Measurements from ENCODE around the gene ELK4.

Gene ELK4

GRCh38 chr1:205572421-205572820, 59.4 kb downstream of the ELK4 start:
- TF ChIP-seq EGR1 (IDR thresholded peaks at IDR 0.05) (no peak), CEBPB (IDR thresholded peaks at IDR 0.05) (no peak), TCF12 (IDR thresholded peaks at IDR 0.05; ENCODE audit: low read depth) (no peak), NFIC (IDR thresholded peaks at IDR 0.05) (no peak), MAX (IDR thresholded peaks at IDR 0.05) (no peak)

- no peak for TF ChIP-seq ZBTB7A (IDR thresholded peaks at IDR 0.05; ENCODE audit: low read depth)
- no peak for TF ChIP-seq TCF12 (IDR thresholded peaks at IDR 0.05; ENCODE audit: low read depth)
- TF ChIP-seq NFIC (IDR thresholded peaks at IDR 0.05), result no peak
- TF ChIP-seq EGR1 (IDR thresholded peaks at IDR 0.05), result no peak
- no peak for TF ChIP-seq FOXM1 (IDR thresholded peaks at IDR 0.05; ENCODE audit: borderline replicate concordance, low read depth)
- TF ChIP-seq CREB1 (IDR thresholded peaks at IDR 0.05; ENCODE audit: low read depth), result no peak
- no peak for TF ChIP-seq CEBPB (IDR thresholded peaks at IDR 0.05)
- TF ChIP-seq TAF1 (IDR thresholded peaks at IDR 0.05; ENCODE audit: low read depth), result no peak
- no peak for TF ChIP-seq YY1 (IDR thresholded peaks at IDR 0.05; ENCODE audit: low read depth)
- no peak for TF ChIP-seq EP300 (IDR thresholded peaks at IDR 0.05; ENCODE audit: borderline replicate concordance)
- no peak for TF ChIP-seq REST (IDR thresholded peaks at IDR 0.05; ENCODE audit: low read depth)
- TF ChIP-seq TEAD4 (IDR thresholded peaks at IDR 0.05), result no peak
- TF ChIP-seq MAX (IDR thresholded peaks at IDR 0.05), result no peak
- TF ChIP-seq USF1 (IDR thresholded peaks at IDR 0.05), result no peak
Measured at GRCh38 chr1:205571747-205572146, 60.1 kb downstream of the ELK4 start.

- TF ChIP-seq CEBPB (IDR thresholded peaks at IDR 0.05) (no peak), CREB1 (IDR thresholded peaks at IDR 0.05; ENCODE audit: low read depth) (no peak), RAD21 (IDR thresholded peaks at IDR 0.05; ENCODE audit: low read depth) (no peak), NFIC (IDR thresholded peaks at IDR 0.05) (no peak), USF1 (IDR thresholded peaks at IDR 0.05) (no peak), FOXM1 (IDR thresholded peaks at IDR 0.05; ENCODE audit: borderline replicate concordance, low read depth) (no peak), MAX (IDR thresholded peaks at IDR 0.05) (no peak), ZBTB7A (IDR thresholded peaks at IDR 0.05; ENCODE audit: low read depth) (no peak), TAF1 (IDR thresholded peaks at IDR 0.05; ENCODE audit: low read depth) (no peak), TCF12 (IDR thresholded peaks at IDR 0.05; ENCODE audit: low read depth) (no peak), REST (IDR thresholded peaks at IDR 0.05; ENCODE audit: low read depth) (no peak), TEAD4 (IDR thresholded peaks at IDR 0.05) (no peak), EGR1 (IDR thresholded peaks at IDR 0.05) (no peak), EP300 (IDR thresholded peaks at IDR 0.05; ENCODE audit: borderline replicate concordance) (no peak), YY1 (IDR thresholded peaks at IDR 0.05; ENCODE audit: low read depth) (no peak)
Measured at GRCh38 chr1:205570796-205571537, 60.8 kb downstream of the ELK4 start.

- TF ChIP-seq MAX (IDR thresholded peaks at IDR 0.05), result no peak
- no peak for TF ChIP-seq EGR1 (IDR thresholded peaks at IDR 0.05)
- no peak for TF ChIP-seq TAF1 (IDR thresholded peaks at IDR 0.05; ENCODE audit: low read depth)
- TF ChIP-seq TEAD4 (IDR thresholded peaks at IDR 0.05), result no peak
- TF ChIP-seq FOXM1 (IDR thresholded peaks at IDR 0.05; ENCODE audit: borderline replicate concordance, low read depth), result no peak
- TF ChIP-seq TCF12 (IDR thresholded peaks at IDR 0.05; ENCODE audit: low read depth), result no peak
- TF ChIP-seq NFIC (IDR thresholded peaks at IDR 0.05), result no peak
- TF ChIP-seq RAD21 (IDR thresholded peaks at IDR 0.05; ENCODE audit: low read depth), result no peak
- no peak for TF ChIP-seq USF1 (IDR thresholded peaks at IDR 0.05)
- TF ChIP-seq CEBPB (IDR thresholded peaks at IDR 0.05), result no peak
- TF ChIP-seq CREB1 (IDR thresholded peaks at IDR 0.05; ENCODE audit: low read depth), result no peak
Measured at GRCh38 chr1:205570173-205570501, 61.7 kb downstream of the ELK4 start.

Data from Ishikawa (cell line).